ENCODE measurements around the gene CAMSAP2.

CAMSAP2 gene

DNA sequence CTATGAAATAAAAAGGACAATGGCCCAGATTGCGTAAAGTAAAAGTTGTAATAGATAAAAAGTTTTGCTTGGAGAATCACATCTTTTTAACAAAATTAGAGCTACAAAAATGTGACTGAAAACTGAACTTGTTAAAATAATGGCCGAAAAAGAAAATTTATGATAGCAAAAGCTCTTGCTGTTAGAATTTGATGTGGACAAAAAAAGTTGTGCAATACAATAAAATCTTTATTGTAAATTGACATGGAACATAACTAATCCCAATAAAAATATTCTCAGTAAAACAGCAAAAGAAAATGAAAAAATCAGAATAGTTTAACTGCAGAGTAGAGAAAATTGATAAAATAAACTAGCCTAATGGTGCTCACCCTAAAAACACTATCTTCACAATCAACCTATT lies 11.4 kb upstream of the CAMSAP2 start:
- no peaks in the 10 kb centered on the region for H3K27me3 Mint-ChIP-seq
- peaks cover 18% of the 10 kb centered on the region for H3K4me1 Mint-ChIP-seq (ENCODE audit: low read depth)
- no peaks in the 10 kb centered on the region for H3K36me3 Mint-ChIP-seq (ENCODE audit: low read depth)
- no peak overlapping the region for H3K27ac Mint-ChIP-seq
- no peaks in the 10 kb centered on the region for H3K9me3 Mint-ChIP-seq
- intact Hi-C loops (cut with micrococcal nuclease), result no loop called here
- H3K4me3 Mint-ChIP-seq, result no peak overlapping the region

DNA sequence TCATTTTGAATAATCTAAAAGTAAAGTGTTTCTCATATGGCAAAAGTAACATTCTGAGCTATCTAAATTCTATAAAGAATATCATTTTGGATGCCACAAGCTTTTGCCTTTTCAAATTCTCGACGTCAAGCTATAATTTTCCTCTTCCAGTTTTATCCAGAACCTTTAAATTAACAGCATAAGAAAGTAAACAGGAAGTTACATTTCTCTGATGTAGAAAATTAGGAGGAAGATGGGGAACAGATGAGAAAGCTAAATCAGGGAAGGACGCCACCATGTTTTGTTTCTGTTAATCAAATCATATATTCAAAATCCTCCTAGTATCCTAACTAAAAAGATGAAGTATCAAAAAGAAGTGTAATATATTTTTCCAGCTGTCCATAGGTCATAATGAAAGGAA lies 8.8 kb upstream of the CAMSAP2 start:
- Mint-ChIP-seq H3K27me3 (peaks cover 6% of the 10 kb centered on the region), H3K9me3 (no peaks in the 10 kb centered on the region), H3K4me3 (no peak overlapping the region), H3K27ac (no peak overlapping the region), H3K36me3 (ENCODE audit: low read depth) (no peaks in the 10 kb centered on the region), H3K4me1 (ENCODE audit: low read depth) (peaks cover 22% of the 10 kb centered on the region)
- intact Hi-C loops (cut with micrococcal nuclease), result no loop called here

DNA sequence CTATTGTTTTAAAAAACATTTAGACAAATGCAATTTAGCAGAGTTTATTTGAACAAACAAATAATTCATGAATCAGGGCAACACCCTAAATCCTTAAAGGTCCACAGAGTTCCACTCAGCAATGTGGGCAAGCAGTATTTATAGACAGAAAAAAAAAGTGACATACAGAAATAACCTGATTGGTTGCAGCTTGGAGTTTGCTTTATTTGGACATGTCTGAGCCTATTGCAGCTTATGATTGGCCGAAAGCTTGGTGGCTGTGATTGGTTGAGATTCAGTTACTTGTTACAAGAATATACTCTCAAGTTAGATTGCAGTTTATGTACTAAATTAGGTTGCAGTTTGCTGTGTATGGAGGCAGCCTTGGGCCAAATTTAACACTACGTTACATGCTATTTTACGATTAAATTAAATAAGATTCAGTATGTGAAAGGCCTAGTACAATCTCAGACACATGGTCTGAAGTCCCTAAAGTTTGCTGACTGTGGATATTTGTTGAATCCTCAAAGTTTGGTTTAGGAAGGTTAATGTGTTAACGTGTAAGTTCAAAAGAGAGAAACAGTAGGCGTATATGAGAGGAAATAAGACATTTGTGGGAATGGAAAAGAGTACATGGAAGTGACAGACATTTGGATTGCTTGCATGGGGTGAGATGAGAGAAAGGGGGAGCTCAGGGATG lies 6.9 kb upstream of the CAMSAP2 start:
- H3K9me3 Mint-ChIP-seq, result no peaks in the 10 kb centered on the region
- intact Hi-C loops (cut with micrococcal nuclease), result no loop called here
- no peaks in the 10 kb centered on the region for H3K36me3 Mint-ChIP-seq (ENCODE audit: low read depth)
- no peak overlapping the region for H3K4me3 Mint-ChIP-seq
- H3K4me1 Mint-ChIP-seq (ENCODE audit: low read depth), result peaks cover 22% of the 10 kb centered on the region
- H3K27ac Mint-ChIP-seq, result no peak overlapping the region
- H3K27me3 Mint-ChIP-seq, result peaks cover 11% of the 10 kb centered on the region

DNA sequence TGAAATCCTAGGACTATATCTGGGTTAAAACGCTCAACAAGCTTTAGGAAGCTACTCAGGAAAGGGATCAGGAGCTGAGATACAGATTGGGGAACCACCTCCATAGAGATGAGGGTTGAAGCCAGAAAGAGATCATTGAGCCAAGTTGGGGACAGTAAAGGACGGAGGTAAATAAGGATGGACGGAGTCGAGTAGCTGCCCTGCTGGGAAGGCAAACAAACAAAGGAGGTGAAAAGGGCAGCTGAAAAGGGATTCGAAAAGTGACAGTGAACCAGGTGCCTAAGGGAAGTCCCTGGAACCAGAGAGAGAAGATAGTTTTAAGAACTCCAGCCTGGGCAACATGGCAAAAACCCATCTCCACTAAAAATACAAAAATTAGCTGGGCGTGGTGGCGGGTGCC lies 6.3 kb upstream of the CAMSAP2 start:
- H3K4me1 Mint-ChIP-seq (ENCODE audit: low read depth), result peaks cover 22% of the 10 kb centered on the region
- H3K36me3 Mint-ChIP-seq (ENCODE audit: low read depth), result no peaks in the 10 kb centered on the region
- no peak overlapping the region for H3K4me3 Mint-ChIP-seq
- intact Hi-C loops (cut with micrococcal nuclease), result no loop called here
- H3K9me3 Mint-ChIP-seq, result no peaks in the 10 kb centered on the region
- H3K27ac Mint-ChIP-seq, result no peak overlapping the region
- H3K27me3 Mint-ChIP-seq, result peaks cover 15% of the 10 kb centered on the region

DNA sequence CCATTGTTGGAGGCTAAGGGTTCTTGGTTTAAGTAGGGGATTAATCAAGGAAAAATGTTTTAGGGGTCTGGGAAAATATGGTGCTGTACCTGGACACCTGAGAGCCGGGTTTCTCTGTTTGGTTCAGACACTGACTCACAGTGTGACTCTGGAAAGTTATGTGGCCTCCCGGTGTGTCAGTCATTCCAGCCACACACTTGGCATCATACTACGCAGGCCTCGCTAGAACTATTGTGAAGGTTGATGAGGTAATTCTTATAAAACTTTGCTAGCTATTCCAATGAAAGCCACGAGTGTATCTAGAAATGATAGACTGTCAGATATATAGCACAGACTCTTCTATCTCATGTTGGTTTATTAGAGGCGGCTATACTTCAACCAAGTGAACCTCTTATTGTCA lies 4.8 kb upstream of the CAMSAP2 start:
- Mint-ChIP-seq H3K4me3 (no peak overlapping the region), H3K27me3 (peaks cover 20% of the 10 kb centered on the region), H3K36me3 (ENCODE audit: low read depth) (peaks cover 5% of the 10 kb centered on the region), H3K4me1 (ENCODE audit: low read depth) (peaks cover 35% of the 10 kb centered on the region), H3K27ac (no peak overlapping the region), H3K9me3 (no peaks in the 10 kb centered on the region)
- intact Hi-C loops (cut with micrococcal nuclease), result no loop called here

DNA sequence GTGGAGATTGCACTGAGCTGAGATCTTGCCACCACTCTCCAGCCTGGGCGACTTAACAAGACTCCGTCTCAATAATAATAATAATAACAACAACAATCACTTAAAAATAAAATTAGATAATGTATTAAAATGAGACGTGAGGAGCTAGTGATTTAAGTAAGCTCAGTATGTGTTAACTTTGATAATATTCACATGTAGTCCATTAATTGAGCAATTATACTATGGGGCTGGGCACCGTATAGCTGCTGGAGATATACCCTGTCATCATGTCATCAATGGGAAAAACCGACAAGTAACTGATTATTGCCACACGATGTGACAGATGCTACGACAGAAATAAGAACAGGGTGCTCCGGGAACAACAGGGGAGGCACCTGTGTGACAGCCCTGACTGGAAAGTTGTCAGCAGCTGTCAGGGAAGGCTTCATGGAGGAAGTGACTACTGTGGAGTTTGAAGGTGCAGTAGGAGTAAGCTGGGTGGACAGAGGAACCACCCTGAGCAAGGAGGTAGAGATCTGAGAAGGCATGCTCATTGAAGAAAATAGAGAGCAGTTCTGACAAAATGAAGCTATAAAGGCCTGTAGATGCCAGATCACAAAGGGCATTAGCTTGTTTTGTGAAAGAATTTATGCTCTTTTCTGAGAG lies 924 bp upstream of the CAMSAP2 start:
- H3K9me3 Mint-ChIP-seq, result no peaks in the 10 kb centered on the region
- peaks cover 25% of the 10 kb centered on the region for H3K27me3 Mint-ChIP-seq
- H3K4me3 Mint-ChIP-seq, result peak overlapping the region; percentile 99
- intact Hi-C loops (cut with micrococcal nuclease), result loop anchor here (5.0 kb wide), 2 partner anchors 70 to 115 kb away; partner anchors contain the start of genes DDX59 and KIF14
- H3K36me3 Mint-ChIP-seq (ENCODE audit: low read depth), result peaks cover 8% of the 10 kb centered on the region
- peak overlapping the region; percentile 100 for H3K27ac Mint-ChIP-seq
- H3K4me1 Mint-ChIP-seq (ENCODE audit: low read depth), result peaks cover 36% of the 10 kb centered on the region

DNA sequence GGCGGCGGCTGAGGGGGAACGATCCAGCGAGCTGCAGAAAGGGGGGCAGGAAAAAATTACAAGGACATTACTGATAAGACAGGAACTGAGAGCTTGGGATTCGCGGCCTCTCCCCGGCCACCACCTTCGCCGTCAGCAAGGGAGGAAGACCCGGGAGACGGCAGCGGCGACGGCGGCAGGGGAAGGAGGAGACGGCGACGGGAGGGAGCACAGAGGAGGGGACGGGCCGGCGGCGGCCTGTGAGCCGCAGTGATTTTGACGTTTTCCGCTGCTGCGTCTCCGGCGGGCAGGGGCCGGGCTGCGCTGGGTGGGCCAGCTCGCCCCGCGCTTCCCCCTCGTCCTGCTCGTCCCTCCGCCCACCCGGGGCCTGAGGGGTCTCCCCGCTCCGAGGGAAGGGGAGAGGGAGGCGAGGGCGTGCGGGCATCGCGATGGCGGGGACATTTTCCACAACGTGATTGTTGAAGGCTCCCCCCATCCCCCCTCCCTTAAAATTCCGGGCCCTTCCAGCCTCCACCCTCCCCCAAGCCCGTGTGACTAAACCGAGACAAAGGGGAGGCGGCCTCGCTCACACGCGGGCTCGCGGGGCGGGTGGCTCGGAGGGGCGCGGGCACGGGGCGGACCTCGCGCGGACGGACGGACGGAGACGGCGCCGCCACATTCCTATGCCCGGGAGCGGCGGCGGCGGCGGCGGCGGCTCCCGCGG lies 407 bp downstream of the CAMSAP2 start:
- H3K36me3 Mint-ChIP-seq (ENCODE audit: low read depth), result peaks cover 8% of the 10 kb centered on the region
- H3K27me3 Mint-ChIP-seq, result peaks cover 29% of the 10 kb centered on the region
- H3K27ac Mint-ChIP-seq, result peak overlapping the region; percentile 100
- no peaks in the 10 kb centered on the region for H3K9me3 Mint-ChIP-seq
- peaks cover 43% of the 10 kb centered on the region for H3K4me1 Mint-ChIP-seq (ENCODE audit: low read depth)
- intact Hi-C loops (cut with micrococcal nuclease), result loop anchor here (5.0 kb wide), 2 partner anchors 72 to 117 kb away; partner anchors contain the start of genes DDX59 and KIF14
- H3K4me3 Mint-ChIP-seq, result peak overlapping the region; percentile 99

DNA sequence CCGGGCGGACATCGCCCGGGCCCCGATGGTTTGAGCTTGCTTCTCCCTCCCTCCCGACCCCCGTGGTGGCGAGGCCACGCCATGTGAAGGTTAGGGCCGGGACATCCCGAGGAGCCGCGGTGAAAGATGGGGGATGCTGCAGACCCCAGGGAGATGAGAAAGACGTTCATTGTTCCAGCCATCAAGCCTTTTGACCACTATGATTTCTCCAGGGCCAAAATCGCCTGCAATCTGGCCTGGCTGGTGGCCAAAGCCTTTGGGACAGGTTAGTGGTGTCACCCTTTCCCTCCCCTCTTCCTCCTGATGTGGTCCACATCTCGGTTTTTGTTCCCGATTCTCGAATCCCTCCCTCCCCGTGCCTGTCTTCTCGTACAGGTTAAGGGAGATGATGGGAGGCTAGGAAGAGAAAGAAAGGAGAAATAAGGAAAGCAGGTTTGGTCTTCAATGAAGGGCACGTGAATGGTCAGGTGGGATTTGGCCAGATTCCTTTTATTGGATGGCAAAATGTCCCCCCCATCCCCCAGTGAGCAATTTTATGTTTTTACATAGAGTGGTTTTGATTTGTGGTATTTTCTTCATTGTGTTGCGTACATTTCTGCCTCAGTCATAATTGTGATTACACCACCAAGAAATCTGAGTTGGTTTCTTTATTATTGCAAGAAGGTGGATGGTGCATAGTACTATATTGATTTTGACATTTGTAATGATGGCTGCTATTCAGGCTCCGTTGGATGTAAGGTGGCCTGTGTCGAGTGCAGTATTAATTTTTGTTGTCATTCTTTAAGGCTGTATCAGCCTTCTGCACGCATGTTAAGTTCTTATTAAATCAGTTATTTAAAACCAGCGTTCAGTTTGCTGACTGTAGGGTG lies 1.2 kb downstream of the CAMSAP2 start:
- Mint-ChIP-seq H3K9me3 (no peaks in the 10 kb centered on the region), H3K4me1 (ENCODE audit: low read depth) (peaks cover 51% of the 10 kb centered on the region), H3K27ac (peak overlapping the region; percentile 100), H3K4me3 (peak overlapping the region; percentile 99), H3K27me3 (peaks cover 22% of the 10 kb centered on the region), H3K36me3 (ENCODE audit: low read depth) (peaks cover 8% of the 10 kb centered on the region)
- intact Hi-C loops (cut with micrococcal nuclease), result loop anchor here (5.0 to 10.0 kb wide), 3 partner anchors 65 to 118 kb away; partner anchors contain the start of genes DDX59 and KIF14

DNA sequence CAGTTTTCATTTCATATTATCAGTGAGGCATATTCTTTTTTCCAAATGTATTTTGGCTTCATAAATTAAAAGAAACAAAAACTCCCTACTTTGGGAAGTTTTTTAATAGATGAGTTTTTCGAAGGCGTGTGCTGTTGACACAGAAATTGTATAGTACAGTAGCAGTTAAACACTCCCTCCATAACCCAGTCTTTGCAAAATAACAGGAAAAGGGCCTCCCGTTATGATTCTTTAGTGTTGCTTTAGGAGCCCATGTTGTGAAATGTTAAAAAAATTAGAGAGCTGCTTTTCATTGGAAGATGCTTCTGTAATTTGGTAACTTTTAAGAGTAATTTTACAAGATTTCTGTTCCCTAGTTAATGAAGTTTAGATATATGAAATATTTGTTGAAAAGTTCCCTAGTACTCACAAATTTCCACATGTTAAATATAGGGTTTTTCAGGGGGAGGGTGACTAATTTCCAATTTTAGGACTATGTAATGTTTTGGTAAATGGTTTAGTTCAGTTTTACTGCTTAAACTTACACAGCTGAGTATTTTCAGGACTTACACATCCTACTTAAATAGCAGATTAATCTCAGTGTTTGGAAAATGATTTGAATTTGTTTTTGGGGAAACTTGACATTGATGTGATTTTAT lies 2.0 kb downstream of the CAMSAP2 start:
- peaks cover 8% of the 10 kb centered on the region for H3K36me3 Mint-ChIP-seq (ENCODE audit: low read depth)
- intact Hi-C loops (cut with micrococcal nuclease), result loop anchor here (10.0 kb wide), 1 partner anchor 64 kb away; no protein-coding TSS in a partner anchor
- no peaks in the 10 kb centered on the region for H3K9me3 Mint-ChIP-seq
- H3K27me3 Mint-ChIP-seq, result peaks cover 21% of the 10 kb centered on the region
- H3K27ac Mint-ChIP-seq, result no peak overlapping the region
- peaks cover 51% of the 10 kb centered on the region for H3K4me1 Mint-ChIP-seq (ENCODE audit: low read depth)
- H3K4me3 Mint-ChIP-seq, result peak overlapping the region; percentile 99

DNA sequence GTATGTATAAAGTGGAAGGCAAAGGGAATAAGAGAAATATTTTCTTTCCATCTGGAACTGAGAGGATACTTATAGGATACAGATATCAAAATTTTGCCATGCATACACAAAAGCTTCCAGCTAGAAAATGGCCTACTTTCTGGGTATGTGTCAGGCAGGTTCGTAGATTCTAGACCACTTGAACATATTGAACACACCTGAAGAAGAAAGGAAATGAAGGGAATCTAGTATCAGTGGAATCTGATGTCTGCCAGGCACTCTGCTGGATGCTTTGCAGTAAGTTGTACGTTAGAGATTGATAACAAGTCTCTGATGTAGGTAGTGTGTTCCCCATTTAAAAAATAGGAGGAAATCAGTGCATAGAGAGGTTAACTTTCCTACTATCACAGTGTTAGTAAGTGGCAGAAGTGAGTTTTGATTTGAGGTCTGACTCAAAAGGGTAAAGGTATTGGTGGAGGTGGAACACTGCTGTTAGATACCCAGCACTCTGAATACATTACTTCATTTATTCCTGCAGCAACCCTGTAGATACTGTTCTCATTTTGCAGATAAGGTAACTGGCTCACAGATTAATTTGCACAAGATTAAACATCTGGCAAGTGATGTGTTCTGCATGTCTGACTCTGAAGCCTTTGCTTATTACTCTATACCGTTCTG lies 3.0 kb downstream of the CAMSAP2 start:
- H3K27me3 Mint-ChIP-seq, result peaks cover 18% of the 10 kb centered on the region
- no peak overlapping the region for H3K4me3 Mint-ChIP-seq
- intact Hi-C loops (cut with micrococcal nuclease), result loop anchor here (10.0 kb wide), 1 partner anchor 63 kb away; no protein-coding TSS in a partner anchor

DNA sequence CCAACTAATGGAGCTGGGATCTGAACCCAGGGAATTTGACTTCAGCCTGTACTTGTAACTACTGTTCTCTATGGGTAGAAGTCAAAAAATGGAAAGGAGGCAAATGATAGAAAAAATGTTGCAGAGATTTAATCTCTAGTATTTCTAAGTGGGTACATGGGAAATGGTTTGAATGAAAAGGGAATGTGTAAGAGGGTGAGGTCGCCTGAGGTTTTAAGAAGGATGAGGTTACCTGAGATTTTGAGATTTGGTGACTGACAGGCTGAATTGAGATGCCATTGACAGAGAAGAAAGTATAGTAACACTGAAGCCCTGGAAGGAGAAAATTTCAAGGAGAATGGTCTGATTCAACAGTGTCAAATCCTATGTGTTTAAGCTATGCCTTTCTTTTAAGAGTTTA lies 5.5 kb downstream of the CAMSAP2 start:
- no peaks in the 10 kb centered on the region for H3K9me3 Mint-ChIP-seq
- intact Hi-C loops (cut with micrococcal nuclease), result loop anchor here (10.0 kb wide), 1 partner anchor 61 kb away; no protein-coding TSS in a partner anchor
- H3K27ac Mint-ChIP-seq, result no peak overlapping the region
- peaks cover 10% of the 10 kb centered on the region for H3K27me3 Mint-ChIP-seq
- H3K4me1 Mint-ChIP-seq (ENCODE audit: low read depth), result peaks cover 49% of the 10 kb centered on the region
- H3K36me3 Mint-ChIP-seq (ENCODE audit: low read depth), result peaks cover 29% of the 10 kb centered on the region
- no peak overlapping the region for H3K4me3 Mint-ChIP-seq

More for the DNA sequence above, 3.0 kb downstream of the CAMSAP2 start:
- Mint-ChIP-seq H3K27ac (no peak overlapping the region), H3K36me3 (ENCODE audit: low read depth) (peaks cover 16% of the 10 kb centered on the region), H3K9me3 (no peaks in the 10 kb centered on the region), H3K4me1 (ENCODE audit: low read depth) (peaks cover 57% of the 10 kb centered on the region)

DNA sequence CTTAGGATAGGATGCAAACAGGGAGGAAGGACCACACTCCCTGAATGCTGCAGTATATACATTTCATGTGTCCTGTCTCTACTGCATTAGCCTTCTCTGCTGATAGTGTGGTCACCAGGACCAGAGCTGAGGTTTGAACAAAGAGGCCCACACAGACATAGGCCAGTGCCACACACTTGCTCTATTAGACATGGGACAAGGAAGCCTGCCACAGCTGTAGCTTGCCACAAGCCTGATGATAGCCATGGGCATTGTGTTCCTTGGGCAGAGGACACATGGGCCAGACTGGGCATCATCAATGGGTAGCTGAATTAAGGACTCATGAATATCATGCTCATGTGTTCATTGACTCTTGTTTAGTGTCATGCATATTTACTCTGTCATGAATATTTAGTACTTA lies 10.4 kb downstream of the CAMSAP2 start:
- Mint-ChIP-seq H3K4me1 (ENCODE audit: low read depth) (peaks cover 38% of the 10 kb centered on the region), H3K27me3 (peaks cover under 1% of the 10 kb centered on the region), H3K36me3 (ENCODE audit: low read depth) (peaks cover 47% of the 10 kb centered on the region), H3K27ac (no peak overlapping the region), H3K9me3 (no peaks in the 10 kb centered on the region), H3K4me3 (no peak overlapping the region)
- intact Hi-C loops (cut with micrococcal nuclease), result loop anchor here (10.0 kb wide), 1 partner anchor 56 kb away; no protein-coding TSS in a partner anchor

Data from dendritic cell treated with granulocyte-macrophage colony-stimulating factor and Interleukin-4, amounts not matched to agents 40 ng/mL and 50 ng/mL, for 4 days (primary cell).